Stimulated activated CD8-positive, alpha-beta memory T cell treated with anti-CD3 and anti-CD28 coated beads, Interleukin-4, amount 100 ng/mL, for 4 hours (primary cell): ENCODE data around the gene LRRN2.
"Not testable (repeated sequence)": the region's sequence is repeated elsewhere in the genome, so short reads cannot be mapped to it uniquely, and the experiment has no call there.

Experiments used
- DNase-seq, 2 donors: peaks; one replicate each; pipeline ENCODE4 v3.0.0-alpha.2; 2020; ENCODE audit warnings: low read depth in 2 of 2, low spot score in 1 of 2

Gene LRRN2

GRCh38 chr1:204576422-204576821 lies 109.1 kb downstream of the LRRN2 start:
- DNase-seq = no peak

- no peak for DNase-seq
Observed at GRCh38 chr1:204575221-204576190, 110.0 kb downstream of the LRRN2 start.

DNA sequence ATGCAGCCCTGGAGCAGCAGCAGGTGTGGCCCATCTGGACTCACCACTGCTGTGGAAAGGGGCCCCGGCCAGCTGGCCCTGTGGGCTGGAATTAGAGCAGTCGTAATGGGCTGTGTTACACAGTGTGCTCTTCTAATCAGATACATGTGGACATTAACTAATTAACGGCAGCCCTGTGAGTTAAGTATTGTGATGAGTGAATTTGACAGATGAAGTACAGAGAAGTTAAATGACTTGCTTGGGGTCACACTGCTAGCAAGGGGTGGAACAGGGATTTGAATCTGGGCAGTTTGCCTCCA lies 110.7 kb downstream of the LRRN2 start:
- DNase-seq = no peak

DNA sequence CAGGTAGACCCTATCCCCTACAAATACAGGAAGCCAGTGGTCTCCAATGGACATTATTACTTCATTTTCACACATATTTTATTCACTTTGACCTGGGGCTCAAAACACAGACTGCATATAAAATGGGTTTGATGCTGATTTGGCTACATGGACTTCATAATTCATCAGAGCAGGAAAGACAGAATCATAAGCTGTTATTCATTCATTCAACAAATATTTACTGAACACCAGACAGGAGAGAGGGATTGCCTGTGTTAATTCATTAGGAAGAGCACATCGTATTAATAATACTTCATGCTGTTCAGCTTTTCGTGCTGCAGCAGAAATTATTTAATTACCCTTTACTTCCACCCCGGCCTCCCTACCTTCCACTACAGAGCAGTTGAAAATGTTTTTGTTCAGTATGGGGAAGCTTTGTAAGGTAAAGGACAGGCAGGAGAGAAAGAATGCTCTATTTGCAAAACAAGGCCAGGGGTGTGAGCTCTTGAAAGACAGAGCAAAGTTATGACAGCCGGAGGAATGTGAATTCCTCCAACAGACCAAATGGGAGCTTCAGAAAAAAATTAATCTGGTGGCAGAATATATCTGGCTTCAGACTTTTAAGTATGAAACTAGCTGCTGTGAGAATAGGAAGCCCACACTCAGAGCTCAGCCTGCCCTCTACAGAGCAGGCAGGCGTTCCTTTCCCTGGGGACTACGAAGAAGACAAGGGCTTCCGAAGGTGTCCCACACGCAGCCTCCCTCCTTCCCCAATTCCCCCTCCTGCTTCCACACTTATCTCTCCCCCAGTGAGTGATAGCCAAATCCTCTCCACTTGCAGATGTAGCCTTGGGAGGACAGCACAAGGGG lies 111.3 kb downstream of the LRRN2 start:
- no peak for DNase-seq

GRCh38 chr1:204572923-204573922 lies 112.3 kb downstream of the LRRN2 start:
- DNase-seq = no peak

GRCh38 chr1:204571631-204572030 lies 113.9 kb downstream of the LRRN2 start:
- no peak for DNase-seq

DNA sequence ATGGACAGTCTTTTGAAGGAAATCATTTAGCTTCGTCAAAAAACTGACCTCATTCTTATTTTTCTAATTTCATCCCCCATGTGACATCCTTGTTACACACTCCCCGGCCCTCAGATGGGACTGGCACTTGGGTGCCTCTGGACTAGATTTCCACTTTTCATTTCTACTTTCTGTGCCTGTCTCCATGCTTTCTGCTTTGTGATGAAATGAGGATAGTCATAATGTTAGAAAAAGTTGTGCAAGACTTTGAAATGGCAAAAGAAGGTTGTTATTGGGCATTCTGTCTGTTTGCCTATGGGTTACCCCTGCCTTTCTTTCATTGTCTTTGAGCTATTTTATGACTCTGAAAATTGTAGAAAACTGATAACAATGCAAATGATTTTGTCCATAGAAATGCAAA lies 114.4 kb downstream of the LRRN2 start:
- DNase-seq = no peak

GRCh38 chr1:204570021-204570420 lies 115.5 kb downstream of the LRRN2 start:
- not testable (repeated sequence) for DNase-seq

- DNase-seq = no peak
Observed at GRCh38 chr1:204569478-204569877, 116.1 kb downstream of the LRRN2 start.

DNA sequence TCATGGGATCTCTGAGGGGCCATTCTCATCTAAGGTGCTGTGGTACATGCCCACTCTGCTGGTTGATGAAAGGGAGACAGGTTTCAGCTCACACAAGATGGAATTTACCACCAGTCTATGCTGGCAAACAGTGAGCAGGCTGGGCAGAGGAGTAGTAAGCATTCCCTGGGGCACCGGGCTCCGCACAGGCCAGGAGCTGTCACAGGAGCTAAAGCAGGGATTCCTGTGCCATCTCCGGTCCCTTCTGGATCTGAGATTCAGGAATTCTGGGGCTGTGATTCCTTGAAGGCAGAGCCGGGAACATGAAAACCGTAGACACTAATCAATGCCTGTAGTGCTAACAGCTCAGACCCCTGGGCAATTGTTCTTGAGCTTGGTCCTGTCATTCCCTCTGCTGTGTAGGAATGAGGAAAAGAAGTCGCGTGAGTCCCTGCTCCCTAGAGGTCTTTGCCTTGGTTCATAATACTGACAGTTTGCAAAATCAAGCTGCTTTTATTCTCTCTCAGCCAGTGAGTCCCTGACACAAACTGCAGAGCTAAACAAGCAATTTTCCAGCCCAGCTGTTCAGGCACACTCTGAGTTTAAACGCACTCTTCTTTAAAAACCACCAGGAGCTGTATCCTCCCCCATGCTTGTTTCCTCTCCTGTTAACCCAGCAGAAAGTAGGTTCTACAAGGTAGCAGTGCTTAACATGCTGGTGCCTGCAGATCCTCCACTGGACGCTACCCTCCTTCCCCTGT lies 116.8 kb downstream of the LRRN2 start:
- no peak for DNase-seq
